ENCODE data around the gene AMMECR1.
A peak's percentile ranks its signal among the peaks of the same experiment; 100 is the strongest.

AMMECR1 gene

GRCh38 chrX:110161361-110161686 lies 156.6 kb downstream of the AMMECR1 start:
- Histone ChIP-seq H3K4me3 (ENCODE audit: low read depth, low read length) (no peak overlapping the region), H3K27ac (no peak overlapping the region), H3K27me3 (ENCODE audit: control insufficient read depth, insufficient read depth, low read length) (no peaks in the 10 kb centered on the region)

GRCh38 chrX:110159865-110160264 lies 158.0 kb downstream of the AMMECR1 start:
- H3K9me3 ChIP-seq (ENCODE audit: control insufficient read depth, low read length): no peaks in the 10 kb centered on the region
- no peaks in the 10 kb centered on the region for H3K79me2 ChIP-seq
- H3K4me3 ChIP-seq (ENCODE audit: low read depth, low read length): no peak overlapping the region
- no peaks in the 10 kb centered on the region for H3K4me1 ChIP-seq
- H3K4me2 ChIP-seq (ENCODE audit: low read length): no peak overlapping the region
- no peak for TF ChIP-seq CTCF (IDR thresholded peaks at IDR 0.05)
- H3K9ac ChIP-seq: no peak overlapping the region
- no peak overlapping the region for H3K27ac ChIP-seq
- H3K27me3 ChIP-seq (ENCODE audit: control insufficient read depth, insufficient read depth, low read length): no peaks in the 10 kb centered on the region
- H2AFZ ChIP-seq: no peak overlapping the region
- no peaks in the 10 kb centered on the region for H3K36me3 ChIP-seq (ENCODE audit: control insufficient read depth, insufficient read depth, low read length)

More at GRCh38 chrX:110161361-110161686, 156.6 kb downstream of the AMMECR1 start:
- no peaks in the 10 kb centered on the region for H3K9me3 ChIP-seq (ENCODE audit: control insufficient read depth, low read length)
- H3K36me3 ChIP-seq (ENCODE audit: control insufficient read depth, insufficient read depth, low read length): no peaks in the 10 kb centered on the region
- TF ChIP-seq CTCF (IDR thresholded peaks at IDR 0.05): no peak
- H3K4me2 ChIP-seq (ENCODE audit: low read length): no peak overlapping the region
- no peaks in the 10 kb centered on the region for H3K4me1 ChIP-seq
- H3K79me2 ChIP-seq: no peaks in the 10 kb centered on the region
- no peak overlapping the region for H3K9ac ChIP-seq
- H2AFZ ChIP-seq: no peak overlapping the region

- H3K4me2 ChIP-seq (ENCODE audit: low read length): no peak overlapping the region
- H3K36me3 ChIP-seq (ENCODE audit: control insufficient read depth, insufficient read depth, low read length): no peaks in the 10 kb centered on the region
- no peaks in the 10 kb centered on the region for H3K27me3 ChIP-seq (ENCODE audit: control insufficient read depth, insufficient read depth, low read length)
- no peak overlapping the region for H3K9ac ChIP-seq
- no peak overlapping the region for H3K4me3 ChIP-seq (ENCODE audit: low read depth, low read length)
- H2AFZ ChIP-seq: no peak overlapping the region
- no peaks in the 10 kb centered on the region for H3K79me2 ChIP-seq
- no peaks in the 10 kb centered on the region for H3K9me3 ChIP-seq (ENCODE audit: control insufficient read depth, low read length)
- TF ChIP-seq CTCF (IDR thresholded peaks at IDR 0.05): no peak
- no peaks in the 10 kb centered on the region for H3K4me1 ChIP-seq
- no peak overlapping the region for H3K27ac ChIP-seq
These were observed 158.7 kb downstream of the AMMECR1 start for GRCh38 chrX:110159235-110159634.

GRCh38 chrX:110157444-110157843 lies 160.4 kb downstream of the AMMECR1 start:
- Histone ChIP-seq H3K9me3 (ENCODE audit: control insufficient read depth, low read length) (no peaks in the 10 kb centered on the region), H3K4me2 (ENCODE audit: low read length) (no peak overlapping the region), H3K79me2 (no peaks in the 10 kb centered on the region), H3K36me3 (ENCODE audit: control insufficient read depth, insufficient read depth, low read length) (no peaks in the 10 kb centered on the region), H3K4me1 (no peaks in the 10 kb centered on the region), H3K27me3 (ENCODE audit: control insufficient read depth, insufficient read depth, low read length) (no peaks in the 10 kb centered on the region), H3K9ac (no peak overlapping the region), H2AFZ (no peak overlapping the region), H3K4me3 (ENCODE audit: low read depth, low read length) (no peak overlapping the region), H3K27ac (no peak overlapping the region)
- TF ChIP-seq CTCF (IDR thresholded peaks at IDR 0.05): no peak

GRCh38 chrX:110156167-110156754 lies 161.6 kb downstream of the AMMECR1 start:
- H3K27ac ChIP-seq: no peak overlapping the region
- no peaks in the 10 kb centered on the region for H3K27me3 ChIP-seq (ENCODE audit: control insufficient read depth, insufficient read depth, low read length)
- no peaks in the 10 kb centered on the region for H3K4me1 ChIP-seq
- no peak overlapping the region for H2AFZ ChIP-seq
- peak; percentile 43 for TF ChIP-seq CTCF (IDR thresholded peaks at IDR 0.05)
- H3K36me3 ChIP-seq (ENCODE audit: control insufficient read depth, insufficient read depth, low read length): no peaks in the 10 kb centered on the region
- no peaks in the 10 kb centered on the region for H3K9me3 ChIP-seq (ENCODE audit: control insufficient read depth, low read length)
- H3K79me2 ChIP-seq: no peaks in the 10 kb centered on the region
- no peak overlapping the region for H3K4me3 ChIP-seq (ENCODE audit: low read depth, low read length)
- no peak overlapping the region for H3K9ac ChIP-seq
- no peak overlapping the region for H3K4me2 ChIP-seq (ENCODE audit: low read length)
